GM21515 (cell line): ENCODE measurements around the gene BRSK1.

Source experiments
- ATAC-seq: cut with Tn5 transposase; IDR thresholded peaks from one replicate; pipeline ENCODE4 v1.9.1; 2021; ENCODE audit not compliant: unreplicated experiment

Gene BRSK1

DNA sequence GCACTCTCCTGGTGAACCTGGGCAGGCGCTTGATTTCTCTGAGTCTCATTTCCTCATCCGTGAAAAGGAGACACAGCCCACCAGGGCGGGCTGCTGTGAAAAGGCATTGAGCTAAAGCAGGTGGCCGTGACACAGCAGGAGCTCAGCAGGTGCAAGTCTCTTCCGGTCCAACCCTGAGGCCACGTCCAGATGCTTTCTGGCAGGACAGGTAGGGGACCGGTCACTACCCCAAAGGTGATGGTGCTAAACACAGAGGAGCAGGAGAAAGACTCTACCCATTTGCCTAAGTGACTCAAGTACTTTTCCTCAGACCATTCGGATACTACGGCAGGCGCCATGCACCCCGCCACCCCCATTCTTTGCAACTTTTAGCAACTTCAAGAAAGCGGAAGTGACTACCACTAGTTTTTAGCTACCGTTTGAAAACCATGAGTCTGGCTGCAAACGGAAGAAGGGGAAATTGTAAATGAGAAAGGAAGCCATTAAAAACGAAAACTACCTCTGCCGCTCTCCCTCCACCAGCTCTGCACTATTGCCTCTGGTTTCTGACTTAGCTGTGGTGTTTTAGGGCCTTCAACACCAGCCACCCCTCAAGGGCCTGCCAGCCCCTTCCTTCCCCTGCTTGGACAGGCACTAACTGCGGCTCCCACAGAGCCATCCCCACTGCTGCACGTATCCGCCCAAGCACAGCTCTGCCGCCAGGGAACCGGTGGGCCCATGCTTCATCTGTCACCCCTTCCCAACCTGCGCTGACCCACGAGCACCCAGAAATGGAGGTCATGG lies 29.8 kb upstream of the BRSK1 start:
- ATAC-seq, result peak; percentile 39

DNA sequence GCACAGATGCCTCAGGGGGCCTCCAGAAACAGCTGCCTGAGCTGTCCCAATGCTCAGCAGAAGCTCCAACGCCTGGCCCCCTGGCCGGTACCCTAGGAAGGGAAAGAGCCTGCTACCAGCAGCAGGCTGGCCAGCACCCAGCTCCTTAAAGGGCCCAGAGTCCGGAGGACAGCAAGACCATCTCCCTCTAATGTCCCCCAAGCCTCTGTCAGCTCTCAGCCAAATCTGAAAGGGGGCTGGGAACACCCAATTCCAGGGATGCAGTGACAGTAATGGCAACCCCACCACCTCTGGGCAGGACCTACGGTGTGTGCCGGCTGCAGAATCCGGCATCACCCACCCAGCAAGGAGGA lies 29.2 kb upstream of the BRSK1 start:
- ATAC-seq, result no peak

DNA sequence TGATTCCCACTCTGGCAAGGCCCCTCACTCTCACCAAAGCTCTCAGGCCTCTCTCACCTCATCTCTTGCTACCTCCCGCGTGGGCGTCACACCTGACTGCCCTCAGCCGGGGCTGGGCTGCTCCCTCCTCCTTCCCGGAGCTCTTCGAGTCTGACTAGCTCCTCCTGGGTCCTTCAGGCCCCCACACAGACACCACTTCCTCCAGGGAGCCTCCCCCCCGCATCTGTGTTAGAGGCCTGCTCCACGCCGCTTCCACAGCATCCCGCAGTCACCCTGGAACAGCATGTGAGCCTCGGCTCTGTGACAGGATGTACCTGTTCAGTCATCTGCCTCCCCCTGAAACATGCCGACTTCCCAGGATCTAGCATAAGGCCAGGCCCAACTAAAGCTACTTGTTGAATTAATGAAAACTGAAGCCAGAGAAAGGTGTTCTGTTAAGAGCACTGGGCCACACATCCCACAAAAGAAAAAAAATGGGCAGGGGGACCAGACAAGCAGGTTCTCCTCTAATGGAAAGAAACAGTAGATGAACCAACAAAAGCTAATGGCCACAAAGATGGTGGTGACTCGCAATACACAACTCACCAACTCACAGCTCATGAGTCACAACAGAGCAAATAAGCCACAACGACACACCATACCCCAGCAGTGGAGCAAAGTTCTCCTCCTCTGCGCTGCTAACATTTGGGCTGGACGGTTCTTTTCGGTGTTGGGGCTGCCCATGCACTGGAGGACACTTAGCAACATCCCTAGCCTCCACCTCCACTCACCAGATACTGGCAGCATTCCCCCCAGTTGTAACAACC lies 28.0 kb upstream of the BRSK1 start:
- ATAC-seq, result no peak

DNA sequence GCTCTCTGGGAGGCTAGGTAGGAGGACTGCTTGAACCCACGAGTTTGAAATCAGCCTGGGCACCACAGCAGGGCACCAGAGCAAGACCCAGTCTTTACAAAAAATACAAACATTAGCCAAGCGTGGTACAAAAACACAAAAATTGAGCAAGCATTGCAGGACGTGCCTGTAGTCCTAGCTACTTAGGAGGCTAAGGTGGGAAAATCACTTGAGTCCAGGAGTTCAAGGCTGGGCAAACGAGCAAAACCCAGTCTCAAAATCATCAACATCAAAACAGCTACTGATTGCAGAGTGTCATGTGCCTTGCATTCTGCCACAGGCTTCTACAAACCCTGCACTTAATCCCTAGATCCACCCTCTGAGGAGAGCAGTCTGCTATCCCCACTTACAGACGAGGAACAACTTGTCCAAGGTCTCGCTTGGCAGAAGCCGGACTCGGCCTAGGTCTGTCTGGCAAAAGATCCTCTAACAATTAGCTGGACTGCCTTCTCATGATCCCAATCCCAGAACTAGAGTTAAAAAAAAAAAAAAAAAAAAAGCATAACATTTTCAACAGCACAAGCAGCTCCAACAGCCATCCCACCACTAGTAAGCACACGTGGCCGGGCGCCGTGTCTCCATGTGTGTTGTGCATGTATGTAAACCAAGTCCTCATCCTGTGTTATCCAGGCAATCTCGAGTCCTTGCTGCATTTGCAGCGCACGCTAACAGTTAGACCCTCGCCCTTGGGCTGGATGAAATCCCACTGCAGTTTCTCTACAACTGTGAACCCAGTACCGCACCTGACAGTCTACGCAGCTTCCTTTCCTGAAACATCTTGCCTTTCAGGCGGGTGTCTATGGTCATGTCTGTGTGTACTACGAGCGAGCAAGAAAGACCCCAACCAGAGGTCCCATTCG lies 27.0 kb upstream of the BRSK1 start:
- ATAC-seq, result no peak

DNA sequence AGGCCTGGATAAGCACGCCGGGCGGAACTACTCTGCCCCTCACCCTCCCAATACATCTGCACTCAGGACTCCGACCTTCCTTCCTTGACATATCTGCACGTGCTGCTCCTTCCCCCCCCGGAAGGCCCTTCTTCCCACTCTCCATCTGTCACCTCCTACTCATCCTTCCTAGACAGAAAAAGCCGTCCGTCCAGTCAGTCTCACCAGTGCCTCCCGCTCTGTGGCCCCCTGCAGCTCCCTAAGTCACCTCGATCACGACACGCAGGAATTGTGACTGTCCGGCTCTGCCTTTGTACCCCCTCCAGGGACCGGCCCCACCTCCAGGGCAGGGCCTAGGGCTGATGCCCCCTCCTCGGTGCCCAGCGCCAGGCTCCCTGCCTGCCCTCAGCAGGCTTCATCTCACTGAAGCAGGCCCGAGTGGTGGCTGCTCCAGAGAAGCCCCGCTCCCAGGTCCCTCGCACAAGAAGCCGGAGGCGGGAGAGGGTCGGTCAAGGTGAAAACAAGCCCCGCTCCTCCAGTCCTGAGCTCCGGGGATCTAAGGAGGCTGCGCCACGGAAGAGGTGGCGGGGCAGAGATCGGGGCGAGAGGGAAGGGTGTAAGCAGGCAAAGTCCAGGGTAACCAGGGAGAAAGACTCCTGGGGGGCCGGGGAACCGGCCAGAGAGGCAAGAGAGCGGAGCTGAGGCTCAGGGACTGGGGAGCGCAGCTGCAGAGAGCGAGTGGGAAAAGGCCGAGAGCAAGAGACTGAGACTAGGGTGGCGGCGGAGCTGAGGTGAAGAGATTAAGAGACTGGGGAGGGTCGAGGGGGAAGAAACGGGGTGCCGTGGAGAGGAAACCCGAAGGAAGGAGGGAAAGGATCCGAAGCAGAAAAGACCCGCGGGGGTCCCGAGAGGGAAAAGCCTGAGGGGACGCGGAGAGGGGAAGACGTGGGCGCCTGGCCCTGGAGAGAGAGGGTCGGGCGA lies 26.1 kb upstream of the BRSK1 start:
- no peak for ATAC-seq

DNA sequence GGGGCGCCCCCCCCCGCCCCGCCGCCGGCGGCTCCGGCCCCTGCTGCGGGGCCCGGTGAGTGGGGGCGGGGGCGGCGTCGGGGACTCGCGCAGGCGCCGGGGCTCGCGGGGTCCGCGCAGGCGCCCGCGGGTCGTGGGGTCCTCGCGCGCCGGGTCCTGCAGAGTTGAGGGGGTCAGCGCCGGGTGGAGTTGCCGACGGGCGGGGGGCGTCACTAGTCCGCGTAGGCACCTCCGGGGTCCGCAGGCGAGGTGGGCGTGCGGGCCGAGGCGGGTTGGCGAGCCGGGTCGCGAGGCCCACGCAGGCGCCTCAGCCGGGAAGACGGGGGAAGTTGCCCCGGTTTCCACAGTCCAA lies 25.3 kb upstream of the BRSK1 start:
- peak; percentile 14 for ATAC-seq

DNA sequence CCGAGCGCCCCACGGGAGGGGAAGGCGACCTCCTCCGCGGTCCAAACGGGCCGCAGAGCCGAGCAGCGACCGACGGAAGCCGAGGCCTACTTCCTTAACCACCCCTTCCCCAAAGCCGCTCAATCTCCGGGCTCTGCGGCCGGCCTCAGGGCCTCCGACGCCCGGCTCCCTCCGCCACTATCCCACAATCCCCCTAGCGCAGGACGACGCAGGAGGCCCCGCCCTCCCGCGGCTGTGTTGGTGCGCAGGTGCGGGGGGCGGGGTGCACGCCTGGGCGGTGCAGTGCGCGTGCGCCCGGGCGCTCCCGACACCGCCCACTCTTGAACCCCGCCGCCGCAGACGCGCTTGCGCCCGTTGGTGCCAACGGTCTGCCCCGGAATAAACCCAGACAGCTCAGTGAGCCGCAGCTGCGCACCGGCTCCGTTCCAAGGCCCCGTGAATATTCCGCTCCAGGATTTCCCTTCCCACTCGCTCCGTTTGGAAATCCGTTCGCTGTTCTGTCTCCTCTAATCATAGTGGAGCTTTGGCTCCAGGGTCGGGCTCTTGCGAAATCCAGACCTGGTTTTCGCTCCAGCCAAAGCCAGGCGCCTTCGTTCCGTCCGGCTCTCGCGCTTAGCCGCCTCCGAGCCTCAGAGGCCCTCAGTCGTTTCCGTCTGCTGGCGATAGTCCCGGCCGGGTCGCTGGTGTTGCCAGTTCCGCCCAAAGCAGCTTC lies 24.8 kb upstream of the BRSK1 start, which contains the start of gene PPP6R1:
PPP6R1 (minus strand) TSS at position 190 of the 712 bp plus-strand sequence. CDS start 11,914 bp downstream, outside the sequence.
- peak; percentile 58 for ATAC-seq

DNA sequence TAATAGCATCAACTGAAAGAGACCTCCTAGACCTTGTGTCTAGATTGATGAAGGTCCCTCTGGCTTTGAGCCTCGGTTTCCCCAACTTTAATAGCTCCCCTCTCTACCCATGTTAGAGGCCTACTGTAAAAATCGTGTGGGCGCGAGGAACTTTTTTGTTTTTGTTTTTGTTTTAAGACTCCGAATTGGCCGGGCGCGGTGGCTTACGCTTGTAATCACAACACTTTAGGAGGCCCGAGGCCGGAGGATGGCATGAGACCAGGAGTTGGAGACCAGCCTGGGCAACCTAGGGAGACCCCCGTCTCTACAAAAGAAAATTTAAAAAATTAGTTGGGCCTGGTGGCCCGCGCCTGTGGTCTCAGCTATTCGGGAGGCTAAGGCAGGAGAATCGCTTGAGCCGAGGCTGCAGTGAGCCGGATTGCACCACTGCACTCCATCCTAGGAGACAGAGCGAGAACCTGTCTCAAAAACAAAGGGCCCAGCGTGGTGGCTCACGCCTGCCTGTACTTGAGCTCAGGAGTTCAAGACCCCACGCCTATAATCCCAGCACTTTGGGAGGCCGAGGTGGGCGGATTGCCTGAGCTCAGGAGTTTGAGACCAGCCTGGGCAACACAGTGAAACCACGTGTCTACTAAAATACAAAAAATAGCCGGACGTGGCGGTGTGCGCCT lies 24.1 kb upstream of the BRSK1 start:
- ATAC-seq, result no peak

DNA sequence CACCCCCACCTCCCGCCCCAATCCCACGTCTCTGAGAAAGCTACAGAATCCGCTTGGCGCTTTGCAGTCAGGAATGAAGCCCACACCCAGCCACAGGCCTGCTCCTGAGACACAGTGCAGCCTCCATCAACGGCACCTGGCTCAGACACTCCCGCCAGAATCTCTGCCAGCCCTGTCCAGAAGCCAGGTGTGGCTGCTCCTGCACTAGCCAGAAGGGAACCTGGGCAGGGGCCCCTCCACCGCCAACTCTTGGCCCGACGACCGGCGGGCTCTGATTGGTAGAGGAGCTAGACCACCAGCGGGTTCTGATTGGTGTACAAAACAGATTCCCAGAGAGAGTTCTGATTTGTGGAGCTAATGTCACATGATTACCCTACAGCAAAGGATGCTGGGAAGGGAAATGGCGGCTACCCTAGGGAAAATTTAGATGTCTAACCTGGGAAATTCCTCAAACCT lies 22.1 kb upstream of the BRSK1 start:
- no peak for ATAC-seq

DNA sequence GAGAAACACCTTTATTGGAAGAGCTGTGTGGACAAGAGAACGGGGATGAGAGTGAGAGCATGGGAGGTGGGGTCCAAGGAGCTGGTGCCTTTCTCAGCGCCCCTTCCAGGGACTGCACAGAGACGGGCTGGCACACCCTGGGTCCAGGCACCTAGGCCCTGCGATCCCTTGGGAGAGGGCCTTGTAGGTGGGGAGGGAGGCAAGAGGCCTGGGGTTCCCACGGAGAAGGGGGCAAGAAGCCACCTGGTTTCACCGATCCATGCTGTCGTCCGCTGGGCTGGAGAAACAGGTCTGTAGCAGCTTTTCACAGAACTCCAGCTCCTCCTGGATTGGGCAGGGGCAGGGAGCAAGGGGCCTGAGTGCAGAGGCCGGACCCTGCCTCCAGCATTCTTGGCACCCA lies 21.4 kb upstream of the BRSK1 start:
- no peak for ATAC-seq

DNA sequence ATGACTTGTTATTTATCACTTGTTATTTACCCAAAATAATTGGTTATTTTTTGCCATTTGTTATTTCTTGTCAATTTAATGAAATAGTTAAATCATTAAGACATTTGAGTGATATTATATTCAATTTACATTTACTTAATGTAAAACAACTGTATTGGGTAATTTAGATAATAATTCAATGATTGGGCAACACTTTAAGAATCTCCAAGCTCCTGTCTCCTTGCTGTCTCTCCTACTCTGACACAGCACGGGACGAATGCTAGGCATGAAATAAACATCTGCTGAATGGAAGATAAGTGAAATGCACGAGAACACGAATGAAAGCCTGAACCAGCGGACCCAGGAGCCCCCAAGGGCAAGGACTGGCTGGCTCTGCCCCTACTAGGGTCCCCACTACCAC lies 19.3 kb upstream of the BRSK1 start:
- ATAC-seq, result no peak

DNA sequence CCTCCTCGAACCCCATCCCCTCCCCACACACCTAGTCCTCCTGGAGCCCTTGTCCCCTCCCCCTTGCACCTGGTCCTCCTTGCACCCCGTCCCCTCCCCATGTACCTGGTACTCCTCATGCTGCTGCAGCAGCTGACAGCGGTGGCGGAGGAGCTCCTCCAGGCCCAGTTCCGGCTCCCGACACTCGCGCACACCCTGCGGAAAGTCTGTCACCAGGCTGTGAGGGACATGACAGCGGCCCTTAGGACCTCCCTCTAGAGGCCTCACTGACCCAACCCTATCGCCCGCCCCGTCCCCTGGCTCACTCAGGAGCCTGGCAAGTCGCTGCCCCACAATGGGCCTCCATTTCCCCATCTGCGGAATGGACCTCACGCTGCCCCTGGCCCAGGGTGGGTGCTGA lies 18.6 kb upstream of the BRSK1 start:
- no peak for ATAC-seq

DNA sequence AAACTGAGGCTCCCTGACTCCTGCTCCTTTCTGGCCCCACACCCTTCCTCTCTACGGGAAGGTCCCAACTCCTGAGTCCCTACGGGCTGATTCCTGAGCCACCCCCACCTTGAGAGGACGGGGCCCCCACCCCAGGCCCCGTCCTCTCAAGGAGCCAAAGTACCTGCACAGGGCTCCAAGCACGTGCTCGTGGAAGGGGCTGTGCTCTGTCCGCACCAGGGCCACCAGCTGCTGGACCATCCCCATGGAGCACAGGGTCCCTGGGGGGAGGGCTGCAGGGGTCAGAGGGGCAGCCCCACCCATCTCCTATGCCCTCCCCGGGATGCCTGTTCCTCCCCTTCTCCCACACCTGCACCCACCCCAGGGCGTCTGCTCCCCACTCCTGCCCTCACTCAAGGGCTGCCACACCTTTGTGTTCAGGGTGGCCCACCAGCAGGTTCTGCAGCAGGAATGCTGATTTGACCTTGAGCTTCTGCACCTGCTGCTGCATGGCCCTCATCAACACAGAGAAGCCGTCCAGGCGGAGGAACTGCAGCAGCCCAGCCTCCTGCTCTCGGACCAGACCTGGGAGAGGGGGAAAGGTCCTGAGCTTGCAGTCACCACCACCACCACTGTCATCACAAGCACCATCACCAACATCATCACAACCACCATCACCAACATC lies 17.9 kb upstream of the BRSK1 start:
- ATAC-seq, result no peak

DNA sequence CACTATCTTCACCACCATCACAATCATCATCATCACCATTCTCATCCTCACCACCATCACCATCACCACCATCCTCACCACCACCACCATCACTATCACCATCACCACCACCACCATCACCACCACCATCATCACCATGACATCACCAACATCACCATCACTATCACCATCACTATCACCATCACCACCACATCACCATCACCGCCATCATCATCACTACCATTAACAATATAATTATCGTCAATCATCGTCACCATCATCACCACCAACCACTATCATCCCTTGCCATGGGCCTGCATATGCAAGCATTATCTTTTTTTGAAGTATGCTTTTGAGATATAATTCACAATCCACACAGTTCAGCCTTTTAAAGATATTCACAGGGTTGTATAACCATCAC lies 17.4 kb upstream of the BRSK1 start:
- no peak for ATAC-seq

DNA sequence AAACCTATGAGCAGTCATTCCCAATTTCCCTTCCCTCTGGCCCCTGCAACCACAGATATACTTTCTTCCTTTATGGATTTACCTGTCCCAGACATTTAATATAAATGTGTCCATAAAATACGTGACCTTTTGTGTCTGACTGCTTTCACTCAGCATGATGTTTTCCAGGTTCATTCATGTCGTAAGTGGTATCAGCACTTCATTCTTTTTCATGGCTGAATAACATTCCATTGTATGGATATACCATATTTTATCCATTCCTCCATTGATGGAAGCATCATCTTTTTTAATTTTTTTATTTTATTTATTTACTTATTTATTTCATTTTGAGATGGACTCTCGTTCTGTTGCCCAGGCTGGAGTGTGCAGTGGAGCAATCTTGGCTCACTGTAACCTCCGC lies 17.0 kb upstream of the BRSK1 start:
- ATAC-seq, result no peak

DNA sequence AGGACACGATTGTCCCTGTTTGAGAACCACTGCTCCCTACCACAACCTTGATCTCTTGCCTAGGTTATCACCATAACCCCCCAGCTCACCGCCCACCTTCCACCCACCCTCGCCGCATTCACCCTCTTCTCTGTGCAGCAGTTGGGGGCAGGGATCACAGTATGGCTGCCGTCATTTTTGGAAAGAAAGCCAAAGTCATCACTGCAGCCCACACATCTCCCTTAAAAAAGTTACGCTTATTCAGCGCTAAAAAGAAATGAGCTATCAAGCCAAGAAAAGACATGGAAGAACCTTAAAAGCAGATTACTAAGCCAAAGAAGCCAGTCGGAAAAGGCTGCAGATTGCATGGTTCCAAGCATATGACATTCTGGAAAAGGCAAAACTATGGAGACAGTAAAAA lies 14.5 kb upstream of the BRSK1 start:
- ATAC-seq, result no peak

DNA sequence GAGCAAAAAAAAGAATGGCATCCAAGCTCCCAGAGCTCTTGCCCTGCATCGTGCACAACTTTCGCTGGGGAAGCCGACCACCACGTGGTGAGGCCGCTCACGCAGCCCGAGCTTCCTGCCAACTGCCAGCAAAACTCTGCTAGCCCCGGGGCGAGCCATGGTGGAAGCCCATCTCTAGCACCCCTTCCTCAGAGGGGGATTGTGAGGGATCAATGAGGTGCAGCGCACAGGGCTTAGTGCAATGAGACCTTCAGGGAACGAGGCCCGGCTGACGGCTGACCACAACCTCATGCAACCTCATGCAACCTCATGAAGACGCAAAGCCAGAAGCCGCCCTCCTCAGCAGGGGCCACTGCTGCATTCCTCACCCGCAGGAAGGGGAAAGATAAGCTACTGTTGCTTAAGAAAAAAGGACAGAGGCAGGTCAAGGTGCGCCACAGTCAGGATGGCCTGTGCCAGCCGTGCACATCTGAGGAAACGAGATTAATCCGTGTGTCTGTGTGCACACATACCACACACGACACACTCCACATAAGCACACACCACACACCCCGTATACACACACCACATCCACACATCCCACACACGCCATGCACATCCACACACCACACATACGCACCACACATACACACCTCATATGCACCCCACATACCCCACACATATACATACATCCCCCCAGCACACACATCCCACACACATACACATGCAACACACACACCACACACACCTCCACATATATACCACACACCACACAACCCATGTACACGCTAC lies 13.4 kb upstream of the BRSK1 start:
- no peak for ATAC-seq

DNA sequence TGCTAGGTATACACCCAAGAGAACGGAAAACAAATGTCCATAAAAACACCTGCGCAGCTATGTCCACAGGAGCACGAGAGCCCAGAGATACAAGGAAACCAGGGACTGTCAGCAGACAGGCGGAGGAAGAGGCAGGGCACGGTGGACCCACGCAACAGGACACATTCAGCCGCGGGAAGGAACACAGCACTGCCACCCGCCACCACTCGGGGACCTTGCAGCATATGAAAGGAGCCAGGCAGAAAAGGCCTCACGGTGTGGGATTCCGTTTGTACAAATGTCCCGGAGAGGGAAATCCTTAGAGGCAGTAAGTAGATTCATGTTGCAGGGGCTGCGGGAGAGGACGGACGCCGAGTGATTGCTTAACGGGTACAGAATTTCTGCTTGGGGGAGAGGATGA lies 11.7 kb upstream of the BRSK1 start:
- no peak for ATAC-seq
